ENCODE data around the gene TMEM165.

Gene TMEM165

DNA sequence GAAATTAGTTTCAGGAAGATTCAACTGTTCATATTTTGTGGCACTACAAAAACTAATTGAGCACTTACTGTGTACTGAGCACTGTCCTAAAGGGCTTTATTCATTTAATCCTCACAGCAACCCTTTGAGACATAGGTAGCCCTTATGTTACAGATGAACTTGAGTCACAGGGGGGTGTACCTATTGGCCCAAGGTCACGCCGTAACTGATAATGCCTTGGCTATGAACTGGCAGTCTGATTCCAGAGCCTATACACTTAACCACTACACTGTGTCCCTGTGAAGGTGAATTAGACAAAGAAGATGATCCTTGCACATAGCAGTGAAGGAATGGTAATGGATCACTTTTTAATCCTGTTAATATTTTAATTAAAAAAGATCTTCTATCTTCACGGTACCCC is 12.0 kb downstream of the TMEM165 start:
- no peak for DNase-seq

DNA sequence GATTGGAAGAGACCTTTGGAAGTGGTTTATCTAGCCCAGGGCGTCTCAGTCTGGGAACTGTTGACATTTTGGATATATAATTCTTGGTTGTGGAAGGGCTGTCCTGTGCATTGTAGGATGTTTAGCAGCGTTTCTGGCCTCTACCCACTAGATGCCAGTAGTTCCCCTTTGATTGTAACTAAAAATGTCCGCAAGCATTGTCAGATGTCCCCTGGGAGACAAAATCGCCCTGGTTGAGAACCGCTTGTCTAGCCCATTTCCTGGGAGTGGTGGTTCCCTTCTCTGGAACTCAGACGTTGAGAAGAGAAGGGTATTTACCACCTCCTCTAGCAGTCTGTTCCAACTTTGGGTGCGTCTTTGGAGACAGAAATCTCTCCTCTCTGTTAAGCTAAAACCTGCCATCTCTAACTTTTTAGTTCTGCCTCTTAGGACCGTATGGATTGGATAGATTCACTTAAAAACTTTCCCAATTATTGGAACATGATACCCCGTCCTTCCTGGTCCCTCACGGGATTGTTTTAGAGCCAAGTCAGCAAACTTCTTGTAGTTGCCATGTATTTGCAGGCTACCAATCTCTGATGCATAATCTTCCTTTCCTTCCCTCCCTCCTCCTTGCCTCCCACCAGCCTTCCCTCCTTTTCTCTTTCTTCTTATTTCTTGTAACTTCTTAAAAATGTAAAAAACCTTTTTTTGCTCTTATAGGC is 13.9 kb downstream of the TMEM165 start:
- DNase-seq = no peak

DNA sequence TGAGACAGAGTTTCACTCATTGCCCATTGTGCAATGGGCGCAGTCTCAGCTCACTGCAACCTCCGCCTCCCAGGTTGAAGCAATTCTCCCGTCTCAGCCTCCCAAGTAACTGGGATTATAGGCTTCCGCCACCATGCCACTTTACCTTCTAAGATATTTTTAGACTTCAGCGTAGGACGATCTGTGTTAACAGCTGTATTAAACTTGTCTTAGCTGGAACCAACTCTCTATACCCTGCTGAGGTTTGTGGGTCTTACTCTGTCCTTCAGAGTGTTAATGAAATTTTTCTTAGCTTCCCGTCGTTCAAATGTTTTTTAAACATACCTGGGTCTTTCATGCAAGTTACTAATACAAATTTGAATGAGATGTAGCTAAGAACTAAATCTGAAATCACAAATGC is 14.7 kb downstream of the TMEM165 start:
- DNase-seq = no peak

DNA sequence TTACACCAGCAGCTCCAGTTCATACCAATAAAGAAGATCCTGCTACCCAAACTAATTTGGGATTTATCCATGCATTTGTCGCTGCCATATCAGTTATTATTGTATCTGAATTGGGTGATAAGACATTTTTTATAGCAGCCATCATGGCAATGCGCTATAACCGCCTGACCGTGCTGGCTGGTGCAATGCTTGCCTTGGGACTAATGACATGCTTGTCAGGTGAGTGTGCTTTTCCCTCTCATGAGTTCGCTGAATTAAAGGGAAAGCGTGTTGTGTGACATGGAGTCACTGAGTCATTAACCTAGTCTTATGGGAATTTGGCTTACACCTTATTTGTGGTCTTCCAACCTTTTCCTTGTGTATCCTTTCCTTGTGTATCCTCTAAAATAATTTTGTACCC is 15.9 kb downstream of the TMEM165 start:
- DNase-seq = no peak

DNA sequence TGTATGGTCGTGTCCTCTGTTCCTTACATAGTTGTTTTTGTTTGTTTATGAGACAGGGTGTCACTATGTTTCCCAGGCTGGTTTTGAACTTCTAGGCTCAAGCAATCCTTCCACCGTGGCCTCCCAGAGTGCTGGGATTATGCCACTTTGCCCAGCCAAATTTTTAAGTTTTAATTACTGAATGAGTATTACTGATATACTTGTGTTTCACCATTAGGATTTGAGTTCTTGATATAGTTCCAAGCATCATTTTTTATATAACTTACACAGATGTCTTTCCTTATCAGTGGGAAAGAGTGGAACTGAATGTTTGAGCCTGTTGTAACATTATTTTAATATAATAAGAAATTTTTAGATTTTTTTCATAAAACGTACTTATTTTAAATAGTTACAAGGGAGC is 20.4 kb downstream of the TMEM165 start:
- no peak for DNase-seq

DNA sequence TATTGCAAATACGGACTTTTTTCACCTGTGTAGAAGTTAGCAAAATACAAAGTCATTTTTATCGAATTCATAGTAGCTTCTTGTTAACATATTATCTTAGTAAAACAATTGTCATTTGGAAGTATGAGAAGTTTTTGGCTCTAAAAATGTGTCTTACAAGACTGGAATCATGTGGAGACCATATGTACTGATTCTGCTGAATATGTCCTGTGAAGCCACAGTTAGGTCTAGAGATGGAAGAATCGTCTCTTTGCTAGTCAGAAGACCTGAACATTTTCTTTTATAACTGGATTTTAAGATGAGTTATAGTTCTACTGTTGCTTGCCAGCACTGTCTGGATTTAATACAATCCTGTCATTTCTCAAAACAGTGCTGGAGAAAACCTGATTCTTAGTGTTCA is 29.0 kb downstream of the TMEM165 start:
- DNase-seq = no peak

DNA sequence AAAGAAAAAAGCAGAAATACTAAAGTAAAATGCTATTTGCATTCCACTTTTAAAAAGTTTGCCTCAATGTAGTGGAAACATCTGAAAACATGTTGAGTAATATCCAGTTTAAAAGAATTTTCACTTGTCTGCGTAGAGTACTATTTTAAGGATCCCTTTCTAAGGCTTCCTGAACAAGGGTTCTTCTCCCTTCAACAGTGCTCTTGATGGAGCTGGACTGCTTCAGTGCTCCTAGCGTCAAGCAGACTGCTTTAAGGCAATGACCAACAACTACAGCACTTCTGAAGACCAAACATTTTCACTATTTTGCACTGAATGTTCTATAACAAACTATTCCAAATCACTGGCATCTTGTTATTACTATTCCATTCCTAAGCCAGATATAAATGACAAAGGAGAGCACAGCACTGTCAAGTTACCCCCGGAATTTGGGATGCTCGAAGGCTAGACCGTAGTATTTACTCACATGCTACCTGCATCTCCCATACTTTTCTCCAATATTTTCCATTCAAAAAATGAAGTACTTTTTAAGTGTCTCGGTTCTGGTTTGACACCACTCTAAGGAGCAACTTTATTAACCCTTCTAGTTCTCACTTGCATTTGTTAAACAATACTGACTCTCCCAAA is 36.1 kb downstream of the TMEM165 start:
- no peak for DNase-seq

DNA sequence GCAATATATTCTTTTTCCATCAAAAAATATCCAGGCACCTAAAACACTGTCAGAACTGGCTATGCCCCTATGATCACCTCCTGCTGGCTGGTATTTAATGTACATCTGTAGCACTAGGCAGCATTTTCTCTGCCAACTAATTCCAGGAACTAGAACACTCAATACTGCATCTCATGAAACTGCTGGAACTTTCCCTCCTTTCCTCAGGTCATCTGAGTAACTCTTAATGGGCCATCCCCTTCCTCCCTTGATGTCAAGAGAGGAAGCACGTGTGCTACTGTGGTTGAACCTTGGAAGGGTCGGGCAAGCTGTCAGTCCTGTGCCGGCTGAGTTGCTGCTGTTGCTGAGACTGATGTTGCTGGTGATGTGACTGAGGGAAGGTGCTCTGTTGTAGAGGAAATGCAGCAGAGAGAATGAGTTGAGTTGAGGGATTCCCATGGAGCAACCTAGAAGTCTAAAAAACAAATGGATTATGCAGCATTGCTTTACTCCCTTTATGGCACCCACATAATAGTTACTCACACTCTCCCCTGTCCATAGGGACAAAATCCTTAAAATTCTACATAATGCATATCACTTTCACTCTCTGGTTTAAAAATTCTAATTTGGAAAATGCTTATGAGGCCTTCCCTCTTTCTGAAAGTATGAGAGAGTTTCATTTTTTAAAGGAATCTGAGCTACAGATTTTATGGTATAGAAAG is 39.5 kb downstream of the TMEM165 start:
- DNase-seq = no peak

DNA sequence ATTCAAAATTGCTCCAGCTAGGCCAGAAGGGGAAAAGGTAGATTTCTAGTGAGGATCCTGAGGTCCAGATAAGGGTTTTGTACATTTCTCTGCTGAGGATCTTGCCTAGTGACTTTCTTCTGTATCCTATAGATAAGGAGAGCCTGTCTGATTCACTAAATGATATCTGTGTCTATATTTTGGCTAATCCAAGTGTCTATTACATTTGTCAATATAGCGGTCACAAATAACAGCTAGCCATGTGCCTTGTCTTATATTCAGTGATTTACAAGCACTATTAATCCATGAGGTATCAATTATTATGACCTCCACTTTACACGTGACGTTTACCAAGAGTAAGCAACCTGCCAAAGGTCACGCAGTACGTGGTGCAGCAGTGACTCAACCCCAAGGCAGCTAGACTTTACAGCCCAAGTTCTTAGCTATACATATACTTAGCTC is 41.6 kb downstream of the TMEM165 start:
- no peak for DNase-seq

DNA sequence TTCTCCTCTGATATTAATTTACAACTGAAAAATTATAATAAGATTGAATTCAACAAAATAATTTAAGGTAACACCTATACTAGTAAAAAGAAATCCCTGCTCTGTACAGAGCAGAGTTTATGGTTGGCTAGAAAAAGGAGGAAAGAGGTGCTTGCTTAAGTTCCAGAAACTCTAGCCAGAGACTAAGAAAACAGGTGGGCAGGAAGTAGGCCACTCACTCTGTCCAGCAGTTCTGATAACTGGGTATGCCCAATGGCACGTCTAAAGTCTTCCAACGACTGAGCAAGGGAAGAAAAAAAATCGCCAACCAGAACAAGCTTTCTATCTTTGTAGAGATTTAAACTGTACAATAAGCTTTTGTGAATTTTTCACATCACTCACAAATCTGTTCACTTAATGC is 42.1 kb downstream of the TMEM165 start:
- no peak for DNase-seq

DNA sequence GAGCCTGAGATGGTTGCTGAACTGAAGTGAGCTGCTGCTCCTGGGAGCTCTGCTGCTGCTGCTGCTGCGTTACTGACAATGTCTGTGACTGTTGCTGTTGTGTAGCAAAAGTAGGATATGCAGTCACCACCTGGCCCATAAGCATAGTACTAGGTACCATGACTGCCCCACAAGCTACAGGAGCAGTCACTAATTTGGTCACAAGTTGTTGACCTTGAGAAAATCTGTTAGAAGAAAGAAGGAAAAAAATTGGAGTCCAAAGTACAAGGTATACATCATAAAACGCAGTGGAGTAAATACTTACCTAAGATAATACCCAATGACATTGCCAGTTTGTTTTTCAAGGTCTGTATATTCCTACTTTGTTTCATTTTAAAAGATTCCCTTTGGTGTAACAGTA is 42.6 kb downstream of the TMEM165 start:
- no peak for DNase-seq

DNA sequence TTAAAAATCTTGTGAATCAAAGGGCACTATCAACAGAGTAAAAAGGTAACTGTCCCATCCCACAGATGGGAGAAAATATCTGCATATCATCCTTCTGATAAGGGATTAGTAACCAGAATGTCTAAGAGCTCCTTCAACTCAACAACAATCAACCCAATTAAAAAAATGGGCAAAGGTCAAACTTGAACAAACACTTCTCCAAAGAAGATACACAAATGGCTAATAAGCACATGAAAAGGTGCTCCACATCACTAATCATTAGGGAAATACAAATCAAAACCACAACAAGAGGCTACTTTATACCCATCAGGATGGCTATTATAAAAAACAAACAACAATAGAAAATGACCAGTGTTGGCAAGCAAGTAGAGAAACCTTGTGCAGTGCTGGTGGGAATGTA is 43.3 kb downstream of the TMEM165 start:
- DNase-seq = no peak

DNA sequence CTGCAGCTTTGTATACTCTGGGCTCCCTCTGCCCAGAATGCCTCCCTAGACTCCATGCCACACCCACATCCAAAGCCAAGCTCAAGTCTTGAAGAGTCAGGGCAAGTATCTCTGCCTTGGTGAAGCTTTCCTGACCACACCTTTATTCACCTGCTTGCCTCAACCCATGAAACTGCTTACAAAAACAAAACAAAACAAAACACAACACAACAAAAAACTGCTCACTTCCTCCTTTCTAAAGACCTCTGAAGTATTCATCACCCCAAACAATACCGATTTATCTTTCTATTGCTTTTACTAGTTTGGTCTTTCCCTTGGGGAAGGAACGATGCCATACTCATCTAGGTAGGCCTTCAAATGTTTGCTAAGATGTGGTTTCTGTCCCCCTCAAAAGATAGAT is 45.0 kb downstream of the TMEM165 start:
- no peak for DNase-seq

DNA sequence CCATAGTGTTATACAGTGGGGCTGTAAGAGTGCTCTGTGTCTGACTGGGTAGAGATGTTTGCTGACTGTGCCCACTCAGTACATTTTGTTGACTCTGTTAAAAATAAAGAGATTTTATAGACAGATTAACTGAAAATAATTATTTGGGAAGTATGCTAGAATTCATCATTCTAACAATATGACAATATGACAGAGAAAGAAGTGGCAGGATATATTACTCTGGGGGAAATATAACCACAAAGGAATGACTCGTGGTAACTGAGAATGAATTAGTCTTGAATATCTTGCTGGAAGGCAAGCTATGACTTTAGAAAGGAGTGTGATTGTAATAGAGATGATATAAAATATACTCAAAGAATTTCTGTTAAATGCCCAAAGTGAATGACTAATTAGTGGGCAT is 46.8 kb downstream of the TMEM165 start:
- no peak for DNase-seq

DNA sequence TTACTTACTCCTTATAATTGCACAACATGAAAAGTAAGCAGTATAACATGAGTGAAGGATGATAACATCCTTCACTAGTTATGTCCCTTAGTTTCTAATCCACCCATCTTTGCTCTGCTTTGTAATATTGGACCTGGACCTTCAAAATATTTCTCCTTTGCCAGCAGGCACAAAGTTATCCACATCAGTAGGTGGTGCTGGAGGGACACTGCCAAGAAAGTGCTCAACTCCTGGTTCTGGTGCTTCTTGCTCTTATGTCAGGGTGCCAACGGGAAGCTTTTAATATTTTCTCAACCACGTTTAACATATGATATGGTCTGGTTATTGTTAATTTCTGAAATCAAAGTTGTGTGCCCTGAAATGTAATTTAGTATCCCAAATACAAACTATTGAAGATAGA is 49.1 kb downstream of the TMEM165 start:
- DNase-seq = no peak

DNA sequence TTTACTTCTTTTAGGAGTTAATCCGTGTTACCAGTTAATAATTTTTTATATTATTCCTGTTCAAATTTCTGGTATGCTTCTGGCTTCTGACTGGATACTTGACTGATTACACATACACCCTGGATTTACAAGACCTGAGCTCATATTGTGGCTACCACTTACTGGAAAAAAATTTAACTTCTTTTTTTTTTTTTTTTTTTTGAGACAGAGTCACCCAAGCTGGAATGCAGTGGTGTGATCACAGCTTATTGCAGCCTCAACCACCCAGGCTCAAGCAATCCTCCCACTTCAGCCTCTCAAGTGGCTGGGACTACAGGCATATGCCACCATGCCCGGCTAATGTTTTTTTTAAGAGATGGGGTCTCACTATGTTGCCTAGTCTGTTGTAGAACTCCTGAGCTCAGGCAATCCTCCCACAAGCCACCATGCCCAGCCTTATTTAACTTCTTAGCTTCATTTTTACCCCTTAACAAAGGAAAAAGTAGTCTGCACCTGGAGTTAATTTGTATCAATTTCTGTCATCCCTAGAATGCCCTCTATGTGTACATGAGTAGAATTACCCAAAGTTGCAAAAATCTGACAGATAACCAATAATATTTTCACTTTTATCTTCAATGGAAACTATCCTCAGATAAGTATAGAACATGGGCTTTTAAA is 50.3 kb downstream of the TMEM165 start:
- no peak for DNase-seq

DNA sequence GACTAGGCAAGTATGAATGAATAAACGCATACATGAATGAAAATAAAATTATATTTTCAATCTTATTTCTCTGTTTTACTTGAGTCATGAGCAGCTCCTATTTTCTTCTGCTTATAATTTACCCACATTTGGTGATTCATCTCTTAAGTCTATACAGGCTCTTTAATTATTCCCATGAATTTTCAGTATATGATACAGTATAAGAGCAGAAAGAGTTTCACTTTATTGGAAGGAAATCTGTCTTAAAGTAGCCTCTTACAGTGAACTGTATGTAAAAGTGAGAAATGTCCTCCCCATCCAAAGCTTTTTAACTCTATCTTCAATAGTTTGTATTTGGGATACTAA is 50.8 kb downstream of the TMEM165 start:
- no peak for DNase-seq

DNA sequence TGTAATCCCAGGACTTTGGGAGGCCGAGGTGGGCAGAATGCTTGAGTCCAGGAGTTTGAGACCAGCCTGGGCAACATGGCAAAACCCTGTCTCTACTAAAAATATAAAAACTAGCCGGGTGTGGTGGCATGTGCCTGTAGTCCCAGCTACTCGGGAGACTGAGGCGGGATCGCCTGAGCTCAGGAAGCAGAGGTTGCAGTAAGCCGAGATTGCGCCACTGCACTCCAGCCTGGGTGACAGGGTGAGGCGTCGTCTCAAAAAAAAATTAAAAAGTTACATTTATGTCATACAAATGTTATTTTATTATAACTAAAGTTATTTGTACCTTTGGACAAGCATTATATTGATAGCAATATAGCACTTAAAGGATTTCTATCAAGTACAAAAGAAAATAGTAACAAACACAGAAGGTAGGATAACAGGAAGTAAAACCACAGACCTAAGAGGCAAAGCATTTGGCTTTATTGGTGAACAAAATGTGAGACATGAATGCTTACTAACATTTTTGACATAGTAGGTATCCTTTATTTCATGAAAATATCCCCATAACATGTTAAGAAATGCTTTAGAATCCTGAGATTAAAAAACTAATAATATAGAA is 51.5 kb downstream of the TMEM165 start:
- no peak for DNase-seq

DNA sequence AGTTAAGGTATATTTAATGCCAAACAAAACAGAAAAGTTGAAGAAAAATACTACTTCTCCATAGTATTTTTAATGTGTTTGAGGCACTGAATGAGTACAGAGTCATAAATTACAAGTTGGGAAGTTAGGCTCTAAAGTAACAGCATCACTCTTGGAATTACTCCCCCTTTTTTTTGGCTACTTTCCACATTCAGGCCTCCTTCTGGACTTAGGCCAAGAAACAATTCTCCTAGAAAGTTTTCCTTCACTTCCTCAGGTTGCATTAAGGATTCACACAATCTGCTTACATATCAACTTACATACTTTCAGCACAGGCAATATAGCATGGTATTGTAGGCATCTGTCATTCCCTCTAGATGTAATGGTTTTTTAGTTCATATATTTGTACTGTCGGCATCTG is 52.1 kb downstream of the TMEM165 start:
- no peak for DNase-seq

DNA sequence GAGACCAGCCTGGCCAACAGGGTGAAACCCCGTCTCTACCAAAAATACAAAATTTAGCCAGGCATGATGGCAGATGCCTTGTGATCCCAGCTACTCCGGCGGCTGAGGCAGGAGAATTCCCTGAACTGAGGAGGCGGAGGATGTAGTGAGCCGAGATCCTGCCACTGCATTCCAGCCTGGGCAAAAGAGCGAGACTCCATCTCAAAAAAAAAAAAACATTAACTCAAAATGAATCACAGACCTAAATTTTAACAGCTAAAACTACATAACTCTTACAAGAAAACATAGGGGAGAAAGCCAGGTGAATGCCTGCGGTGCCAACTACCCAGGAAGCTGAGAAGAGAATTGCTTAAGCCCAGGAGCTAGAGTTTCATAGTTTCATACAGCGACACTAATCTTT is 54.8 kb downstream of the TMEM165 start:
- no peak for DNase-seq

DNA sequence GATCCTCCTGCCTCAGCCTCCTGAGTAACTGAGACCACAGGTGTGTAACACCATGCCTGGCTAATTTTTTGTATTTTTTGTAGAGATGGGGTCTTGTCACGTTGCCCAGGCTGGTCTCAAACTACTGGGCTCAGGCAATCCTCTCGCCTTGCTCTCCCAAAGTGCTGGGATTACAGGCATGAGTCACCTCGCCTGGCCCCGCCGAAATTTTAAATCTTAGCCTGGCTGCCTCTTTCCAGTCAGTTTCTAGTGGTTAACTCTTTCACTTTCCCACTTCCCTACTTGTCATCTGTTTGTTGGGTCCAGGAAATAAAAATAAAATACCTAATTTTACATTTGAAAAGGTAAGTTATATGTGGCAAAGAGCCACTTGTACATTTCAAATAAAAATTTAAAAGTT is 62.4 kb downstream of the TMEM165 start:
- no peak for DNase-seq

DNA sequence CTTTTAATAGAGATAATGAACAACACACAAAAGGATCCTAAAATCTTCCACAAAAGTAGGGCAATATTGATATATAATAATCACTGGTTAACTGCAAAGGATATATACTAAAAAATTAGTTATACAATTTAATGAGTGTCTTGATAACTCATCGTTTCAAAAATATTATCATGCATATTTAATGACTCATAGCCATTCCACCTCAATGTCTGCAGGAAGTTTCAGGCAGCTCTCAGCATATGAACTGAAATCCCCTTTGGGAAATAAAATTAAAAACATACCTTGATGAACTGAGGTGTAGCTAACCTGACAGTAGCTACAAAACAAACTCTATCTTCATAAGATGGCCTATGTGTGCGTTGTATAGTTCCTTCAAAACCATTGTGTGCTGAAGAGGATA is 62.9 kb downstream of the TMEM165 start:
- DNase-seq = no peak

DNA sequence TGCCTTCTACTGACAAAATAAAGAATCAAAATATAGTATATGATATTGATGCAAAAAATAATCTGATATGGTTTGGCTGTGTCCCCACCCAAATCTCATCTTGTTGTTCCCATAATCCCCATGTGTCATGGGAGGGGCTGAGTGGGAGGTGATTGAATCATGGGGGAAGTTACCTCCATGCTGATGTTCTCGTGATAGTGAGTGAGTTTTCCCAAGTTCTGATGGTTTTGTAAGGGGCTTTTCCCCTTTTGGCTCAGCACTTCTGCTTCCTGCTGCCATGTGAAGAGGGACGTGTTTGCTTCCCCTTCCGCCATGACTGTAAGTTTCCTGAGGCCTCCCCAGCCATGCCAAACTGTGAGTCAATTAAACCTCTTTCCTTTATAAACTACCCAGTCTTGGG is 70.2 kb downstream of the TMEM165 start:
- no peak for DNase-seq

DNA sequence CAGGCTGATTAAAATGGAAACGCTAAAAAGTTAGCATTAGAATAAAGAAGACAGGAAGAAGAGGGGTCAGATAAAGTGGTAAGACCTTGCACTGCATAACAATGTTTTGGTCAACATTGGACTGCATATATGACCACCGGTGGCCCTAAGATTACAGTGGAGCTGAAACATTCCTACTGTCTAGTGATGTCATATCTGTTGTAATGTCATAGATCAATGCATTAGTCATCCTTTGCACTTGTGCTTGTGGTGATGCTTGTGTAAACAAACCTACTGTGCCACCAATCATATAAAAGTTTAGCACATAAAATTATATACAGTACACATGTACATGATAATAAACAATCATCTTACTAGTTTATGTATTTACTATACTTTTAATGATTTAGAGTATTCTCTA is 73.0 kb downstream of the TMEM165 start:
- DNase-seq = no peak

Data from activated CD4-positive, alpha-beta T cell treated with anti-CD3 and anti-CD28 coated beads, Interleukin-2, amount 50 U/mL, for 1 hour (primary cell).